Panc1 (cell line): ENCODE data around the gene CHPF2. TPM values are rescaled to one million over a fixed set of nuclear protein-coding genes. Genes with fewer than 3 reads are reported as not detected.

Source experiments
- ATAC-seq: fragments of 200-7000 bp; cut with Tn5 transposase; 2 replicates; pipeline ENCODE4 v1.9.1; 2020; ENCODE audit warnings: mild to moderate bottlenecking, moderate library complexity
- BruUV-seq: library from RNA; stranded (reverse); fragments of 400-500 nt; replicated peaks from 2 replicates; lab custom pipeline; 2021; lab: Mats Ljungman, UMichigan
- CTCF ChIA-PET: fragments of 300-600 bp; sonication (Branson Sonifier 250); formaldehyde crosslinking; loops from one replicate; lab custom pipeline; 2022; ENCODE audit warnings: antibody characterized with exemption; lab: Charles Lee
- POLR2A ChIA-PET: fragments of 300-600 bp; sonication (Branson Sonifier 250); formaldehyde crosslinking; loops from one replicate; lab custom pipeline; 2022; ENCODE audit warnings: antibody characterized with exemption; lab: Charles Lee
- DNase-seq: peaks from one replicate; pipeline ENCODE4 v3.0.0-alpha.2; 2010; ENCODE audit warnings: low read depth, low spot score
- H3K27ac ChIP-seq: 2 replicates; pipeline ENCODE4 v1.5.1; 2011; ENCODE audit warnings: mild to moderate bottlenecking, low read length, inconsistent platforms
- H3K27me3 ChIP-seq: fragments of 200-500 bp; sonication (Bioruptor generic); 2 replicates; pipeline ENCODE4 v1.6.0; 2014; ENCODE audit warnings: low read length, inconsistent platforms; ENCODE audit not compliant: control insufficient read depth, insufficient read depth
- H3K36me3 ChIP-seq: fragments of 200-500 bp; sonication (Bioruptor generic); 2 replicates; pipeline ENCODE4 v1.5.1; 2014; ENCODE audit warnings: inconsistent platforms, mild to moderate bottlenecking, low read length, moderate library complexity; ENCODE audit not compliant: control insufficient read depth, insufficient read depth
- H3K4me1 ChIP-seq: 2 replicates; pipeline ENCODE4 v1.5.1; 2011; ENCODE audit warnings: inconsistent platforms, mild to moderate bottlenecking, low read length, moderate library complexity; ENCODE audit not compliant: control insufficient read depth, insufficient read depth
- H3K4me3 ChIP-seq, 2 experiments: 2 replicates each; pipeline ENCODE4 v1.5.1; 2011 to 2012; ENCODE audit warnings: low read depth in 2 of 2, low read length in 2 of 2, mild to moderate bottlenecking in 2 of 2, inconsistent platforms in 1 of 2, moderate library complexity in 1 of 2
- H3K9me3 ChIP-seq: fragments of 200-500 bp; sonication (Bioruptor generic); 2 replicates; pipeline ENCODE4 v1.5.1; 2014; ENCODE audit warnings: low read depth, mild to moderate bottlenecking, inconsistent platforms, low read length, moderate library complexity; ENCODE audit not compliant: control insufficient read depth, insufficient read depth
- POLR2AphosphoS5 ChIP-seq: IDR thresholded peaks from 2 replicates; pipeline ENCODE4 v1.6.1; 2012; ENCODE audit warnings: mild to moderate bottlenecking, low read depth, low read length, moderate library complexity
- REST ChIP-seq, 2 experiments: IDR thresholded peaks; 2 replicates each; pipeline ENCODE4 v1.6.1; 2011 to 2012; ENCODE audit warnings: low read depth in 2 of 2, control low read depth in 1 of 2, low read length in 1 of 2, mild to moderate bottlenecking in 1 of 2, moderate library complexity in 1 of 2; ENCODE audit not compliant: insufficient read depth in 1 of 2
- SIN3A ChIP-seq: IDR thresholded peaks from 2 replicates; pipeline ENCODE4 v1.6.1; 2012; ENCODE audit warnings: low read depth, mild to moderate bottlenecking, low read length, moderate library complexity, borderline replicate concordance; ENCODE audit not compliant: insufficient read depth
- TCF7L2 ChIP-seq: IDR thresholded peaks from 2 replicates; pipeline ENCODE4 v1.6.1; 2011; ENCODE audit warnings: mild to moderate bottlenecking, low read depth, low read length, inconsistent platforms
- in situ Hi-C: cut with HindIII; loops from 2 replicates; pipeline ENCODE4 v1.10.0; 2016; ENCODE audit warnings: low sequenced_read_pairs, low pct_unique_long_range_greater_than_20kb
- intact Hi-C: fragments of 100-400 bp; cut with micrococcal nuclease; formaldehyde crosslinking; loops from one replicate; pipeline ENCODE4 v1.10.0; 2022; ENCODE audit not compliant: unreplicated experiment
- total RNA-seq: library from RNA; stranded (reverse); gene quantifications from one replicate; pipeline ENCODE4 v1.2.1, GENCODE V29; 2021; ENCODE audit not compliant: unreplicated experiment
- TF ChIP-seq, protein P1 (sequence below): fragments of 450-650 bp; IDR thresholded peaks from 2 replicates; pipeline ENCODE4 v1.5.1; 2017; ENCODE audit warnings: mild to moderate bottlenecking

CHPF2 gene
- total RNA-seq, 1 experiment from 2014 or later: 44.9 TPM

DNA sequence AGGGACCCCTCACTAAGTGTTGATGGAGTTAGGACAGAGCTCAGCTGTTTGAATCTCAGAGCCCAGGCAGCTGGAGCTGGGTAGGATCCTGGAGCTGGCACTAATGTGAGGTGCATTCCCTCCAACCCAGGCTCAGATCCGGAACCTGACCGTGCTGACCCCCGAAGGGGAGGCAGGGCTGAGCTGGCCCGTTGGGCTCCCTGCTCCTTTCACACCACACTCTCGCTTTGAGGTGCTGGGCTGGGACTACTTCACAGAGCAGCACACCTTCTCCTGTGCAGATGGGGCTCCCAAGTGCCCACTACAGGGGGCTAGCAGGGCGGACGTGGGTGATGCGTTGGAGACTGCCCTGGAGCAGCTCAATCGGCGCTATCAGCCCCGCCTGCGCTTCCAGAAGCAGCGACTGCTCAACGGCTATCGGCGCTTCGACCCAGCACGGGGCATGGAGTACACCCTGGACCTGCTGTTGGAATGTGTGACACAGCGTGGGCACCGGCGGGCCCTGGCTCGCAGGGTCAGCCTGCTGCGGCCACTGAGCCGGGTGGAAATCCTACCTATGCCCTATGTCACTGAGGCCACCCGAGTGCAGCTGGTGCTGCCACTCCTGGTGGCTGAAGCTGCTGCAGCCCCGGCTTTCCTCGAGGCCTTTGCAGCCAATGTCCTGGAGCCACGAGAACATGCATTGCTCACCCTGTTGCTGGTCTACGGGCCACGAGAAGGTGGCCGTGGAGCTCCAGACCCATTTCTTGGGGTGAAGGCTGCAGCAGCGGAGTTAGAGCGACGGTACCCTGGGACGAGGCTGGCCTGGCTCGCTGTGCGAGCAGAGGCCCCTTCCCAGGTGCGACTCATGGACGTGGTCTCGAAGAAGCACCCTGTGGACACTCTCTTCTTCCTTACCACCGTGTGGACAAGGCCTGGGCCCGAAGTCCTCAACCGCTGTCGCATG is 5.2 kb downstream of the CHPF2 start:
- Histone ChIP-seq H3K27ac (no peak overlapping the region), H3K9me3 (no peaks in the 10 kb centered on the region), H3K4me3 (no peak overlapping the region), H3K4me1 (peaks cover 9% of the 10 kb centered on the region), H3K27me3 (no peaks in the 10 kb centered on the region), H3K36me3 (no peaks in the 10 kb centered on the region; the same call in none of the 2 replicates)
- ChIA-PET POLR2A (interaction anchor here (0.5 kb wide), 1 partner anchor 324 kb away, joined by 9 read pairs; no protein-coding TSS in a partner anchor), CTCF (no interaction called here)
- no peak for ATAC-seq
- intact Hi-C loops: no loop called here
- DNase-seq: no peak
- in situ Hi-C loops: no loop called here
- BruUV-seq: no TSS peak
- TF ChIP-seq SIN3A: no peak
- TF ChIP-seq REST (IDR thresholded peaks at IDR 0.05; ENCODE audit: insufficient read depth in 1 of 2, low read depth in 2 of 2, low read length in 1 of 2): no peak
- TF ChIP-seq TCF7L2: no peak
- TF ChIP-seq, protein P1, sequence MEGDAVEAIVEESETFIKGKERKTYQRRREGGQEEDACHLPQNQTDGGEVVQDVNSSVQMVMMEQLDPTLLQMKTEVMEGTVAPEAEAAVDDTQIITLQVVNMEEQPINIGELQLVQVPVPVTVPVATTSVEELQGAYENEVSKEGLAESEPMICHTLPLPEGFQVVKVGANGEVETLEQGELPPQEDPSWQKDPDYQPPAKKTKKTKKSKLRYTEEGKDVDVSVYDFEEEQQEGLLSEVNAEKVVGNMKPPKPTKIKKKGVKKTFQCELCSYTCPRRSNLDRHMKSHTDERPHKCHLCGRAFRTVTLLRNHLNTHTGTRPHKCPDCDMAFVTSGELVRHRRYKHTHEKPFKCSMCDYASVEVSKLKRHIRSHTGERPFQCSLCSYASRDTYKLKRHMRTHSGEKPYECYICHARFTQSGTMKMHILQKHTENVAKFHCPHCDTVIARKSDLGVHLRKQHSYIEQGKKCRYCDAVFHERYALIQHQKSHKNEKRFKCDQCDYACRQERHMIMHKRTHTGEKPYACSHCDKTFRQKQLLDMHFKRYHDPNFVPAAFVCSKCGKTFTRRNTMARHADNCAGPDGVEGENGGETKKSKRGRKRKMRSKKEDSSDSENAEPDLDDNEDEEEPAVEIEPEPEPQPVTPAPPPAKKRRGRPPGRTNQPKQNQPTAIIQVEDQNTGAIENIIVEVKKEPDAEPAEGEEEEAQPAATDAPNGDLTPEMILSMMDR: no peak
- no peak for TF ChIP-seq POLR2AphosphoS5

DNA sequence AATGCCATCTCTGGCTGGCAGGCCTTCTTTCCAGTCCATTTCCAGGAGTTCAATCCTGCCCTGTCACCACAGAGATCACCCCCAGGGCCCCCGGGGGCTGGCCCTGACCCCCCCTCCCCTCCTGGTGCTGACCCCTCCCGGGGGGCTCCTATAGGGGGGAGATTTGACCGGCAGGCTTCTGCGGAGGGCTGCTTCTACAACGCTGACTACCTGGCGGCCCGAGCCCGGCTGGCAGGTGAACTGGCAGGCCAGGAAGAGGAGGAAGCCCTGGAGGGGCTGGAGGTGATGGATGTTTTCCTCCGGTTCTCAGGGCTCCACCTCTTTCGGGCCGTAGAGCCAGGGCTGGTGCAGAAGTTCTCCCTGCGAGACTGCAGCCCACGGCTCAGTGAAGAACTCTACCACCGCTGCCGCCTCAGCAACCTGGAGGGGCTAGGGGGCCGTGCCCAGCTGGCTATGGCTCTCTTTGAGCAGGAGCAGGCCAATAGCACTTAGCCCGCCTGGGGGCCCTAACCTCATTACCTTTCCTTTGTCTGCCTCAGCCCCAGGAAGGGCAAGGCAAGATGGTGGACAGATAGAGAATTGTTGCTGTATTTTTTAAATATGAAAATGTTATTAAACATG is 6.0 kb downstream of the CHPF2 start:
- Histone ChIP-seq H3K27ac (no peak overlapping the region), H3K9me3 (no peaks in the 10 kb centered on the region), H3K4me1 (peaks cover 7% of the 10 kb centered on the region), H3K36me3 (no peaks in the 10 kb centered on the region; the same call in none of the 2 replicates), H3K27me3 (no peaks in the 10 kb centered on the region), H3K4me3 (no peak overlapping the region)
- no TSS peak for BruUV-seq
- TF ChIP-seq TCF7L2 (no peak), SIN3A (no peak), REST (IDR thresholded peaks at IDR 0.05; ENCODE audit: insufficient read depth in 1 of 2, low read depth in 2 of 2, low read length in 1 of 2) (no peak), POLR2AphosphoS5 (no peak)
- TF ChIP-seq, protein P1: no peak
- ChIA-PET CTCF (no interaction called here), POLR2A (no interaction called here)
- DNase-seq: no peak
- in situ Hi-C loops: no loop called here
- no peak for ATAC-seq
- intact Hi-C loops: no loop called here
